Neural cell (in vitro differentiated cells): ENCODE results near the gene SORL1-AS1.

Experiments
- H2AFZ ChIP-seq: fragments of 200-600, 300-800 bp; sonication (generic), shearing (Covaris generic); 2 replicates; pipeline ENCODE4 v1.6.0; 2014; ENCODE audit warnings: low read depth, mild to moderate bottlenecking, antibody characterized with exemption, low read length, moderate library complexity
- H3F3A ChIP-seq: fragments of 200-600 bp; shearing (Covaris generic); 2 replicates; pipeline ENCODE4 v1.6.1; 2016; ENCODE audit warnings: mild to moderate bottlenecking, moderate library complexity, mixed read lengths, antibody characterized with exemption, low read length; ENCODE audit not compliant: insufficient read depth, poor library complexity, severe bottlenecking
- H3K27ac ChIP-seq: fragments of 200-600, 300-800 bp; sonication (generic), shearing (Covaris generic); 2 replicates; pipeline ENCODE4 v1.5.1; 2014; ENCODE audit warnings: mild to moderate bottlenecking, low read length, moderate library complexity
- H3K27me3 ChIP-seq: fragments of 300-800, 200-600 bp; sonication (generic), shearing (Covaris generic); 2 replicates; pipeline ENCODE4 v1.6.0; 2014; ENCODE audit warnings: mild to moderate bottlenecking, low read depth, low read length, moderate library complexity; ENCODE audit not compliant: insufficient read depth
- H3K36me3 ChIP-seq: fragments of 300-800, 200-600 bp; sonication (generic), shearing (Covaris generic); 2 replicates; pipeline ENCODE4 v1.5.1; 2014; ENCODE audit warnings: mild to moderate bottlenecking, antibody characterized with exemption, low read length, moderate library complexity; ENCODE audit not compliant: insufficient read depth
- H3K4me2 ChIP-seq: fragments of 300-800, 200-600 bp; sonication (generic), shearing (Covaris generic); 2 replicates; pipeline ENCODE4 v1.6.0; 2014; ENCODE audit warnings: mild to moderate bottlenecking, low read length
- H3K4me3 ChIP-seq: fragments of 300-800, 200-600 bp; sonication (generic), shearing (Covaris generic); 2 replicates; pipeline ENCODE4 v1.5.1; 2014; ENCODE audit warnings: mild to moderate bottlenecking, low read length, moderate library complexity
- H3K79me2 ChIP-seq: fragments of 200-600 bp; shearing (Covaris generic); replicated peaks from 2 replicates; pipeline ENCODE4 v1.6.0; 2014; ENCODE audit warnings: mild to moderate bottlenecking, low read length, moderate library complexity; ENCODE audit not compliant: insufficient read depth
- H3K9ac ChIP-seq: fragments of 300-800, 200-600 bp; sonication (generic), shearing (Covaris generic); 2 replicates; pipeline ENCODE4 v1.6.1; 2016; ENCODE audit warnings: mild to moderate bottlenecking, low read length, mixed read lengths
- H3K9me2 ChIP-seq: fragments of 200-600 bp; shearing (Covaris generic); 2 replicates; pipeline ENCODE4 v1.6.1; 2016; ENCODE audit warnings: mild to moderate bottlenecking, low read length, mixed read lengths; ENCODE audit not compliant: insufficient read depth
- H3K9me3 ChIP-seq: fragments of 200-600, 300-800 bp; sonication (generic), shearing (Covaris generic); 2 replicates; pipeline ENCODE4 v1.6.1; 2016; ENCODE audit warnings: mild to moderate bottlenecking, mixed run types, low read length, moderate library complexity, mixed read lengths
- H4K20me1 ChIP-seq: fragments of 200-600 bp; shearing (Covaris generic); 2 replicates; pipeline ENCODE4 v1.6.1; 2016; ENCODE audit warnings: mild to moderate bottlenecking, mixed run types; ENCODE audit not compliant: insufficient read depth
- EP300 ChIP-seq: fragments of 450-650 bp; conservative IDR thresholded peaks from 2 replicates; pipeline ENCODE4 v1.6.1; 2014; ENCODE audit warnings: antibody characterized with exemption, mild to moderate bottlenecking, moderate library complexity; ENCODE audit not compliant: poor library complexity, severe bottlenecking
- EZH2 ChIP-seq: fragments of 200-600, 300-800 bp; shearing (Covaris generic), sonication (generic); IDR thresholded peaks from 2 replicates; pipeline ENCODE4 v1.6.1; 2014; ENCODE audit warnings: antibody characterized with exemption, low read length, borderline replicate concordance, mild to moderate bottlenecking; ENCODE audit not compliant: insufficient read depth, poor library complexity, severe bottlenecking
- MXI1 ChIP-seq: fragments of 450-650 bp; conservative IDR thresholded peaks from 2 replicates; pipeline ENCODE4 v1.6.1; 2014; ENCODE audit warnings: antibody characterized with exemption, mild to moderate bottlenecking; ENCODE audit not compliant: poor library complexity, severe bottlenecking
- POLR2AphosphoS5 ChIP-seq: IDR thresholded peaks from 2 replicates; pipeline ENCODE4 v1.6.1; 2012
- RAD21 ChIP-seq: fragments of 450-650 bp; conservative IDR thresholded peaks from 2 replicates; pipeline ENCODE4 v1.6.1; 2014; ENCODE audit warnings: antibody characterized with exemption, mild to moderate bottlenecking, moderate library complexity
- SMC3 ChIP-seq: fragments of 450-650 bp; conservative IDR thresholded peaks from 2 replicates; pipeline ENCODE4 v1.6.1; 2014; ENCODE audit warnings: antibody characterized with exemption, mild to moderate bottlenecking, moderate library complexity; ENCODE audit not compliant: poor library complexity
- TAF1 ChIP-seq: IDR thresholded peaks from 2 replicates; pipeline ENCODE4 v1.6.1; 2012; ENCODE audit warnings: low read depth
- TF ChIP-seq, protein P1 (sequence below): fragments of 450-650 bp; IDR thresholded peaks from 2 replicates; pipeline ENCODE4 v1.5.1; 2014; ENCODE audit warnings: antibody characterized with exemption, mild to moderate bottlenecking, moderate library complexity; ENCODE audit not compliant: poor library complexity, severe bottlenecking
- TF ChIP-seq, protein P2 (sequence below): IDR thresholded peaks from 2 replicates; pipeline ENCODE4 v1.6.1; 2012; ENCODE audit warnings: borderline replicate concordance

SORL1-AS1 gene

DNA sequence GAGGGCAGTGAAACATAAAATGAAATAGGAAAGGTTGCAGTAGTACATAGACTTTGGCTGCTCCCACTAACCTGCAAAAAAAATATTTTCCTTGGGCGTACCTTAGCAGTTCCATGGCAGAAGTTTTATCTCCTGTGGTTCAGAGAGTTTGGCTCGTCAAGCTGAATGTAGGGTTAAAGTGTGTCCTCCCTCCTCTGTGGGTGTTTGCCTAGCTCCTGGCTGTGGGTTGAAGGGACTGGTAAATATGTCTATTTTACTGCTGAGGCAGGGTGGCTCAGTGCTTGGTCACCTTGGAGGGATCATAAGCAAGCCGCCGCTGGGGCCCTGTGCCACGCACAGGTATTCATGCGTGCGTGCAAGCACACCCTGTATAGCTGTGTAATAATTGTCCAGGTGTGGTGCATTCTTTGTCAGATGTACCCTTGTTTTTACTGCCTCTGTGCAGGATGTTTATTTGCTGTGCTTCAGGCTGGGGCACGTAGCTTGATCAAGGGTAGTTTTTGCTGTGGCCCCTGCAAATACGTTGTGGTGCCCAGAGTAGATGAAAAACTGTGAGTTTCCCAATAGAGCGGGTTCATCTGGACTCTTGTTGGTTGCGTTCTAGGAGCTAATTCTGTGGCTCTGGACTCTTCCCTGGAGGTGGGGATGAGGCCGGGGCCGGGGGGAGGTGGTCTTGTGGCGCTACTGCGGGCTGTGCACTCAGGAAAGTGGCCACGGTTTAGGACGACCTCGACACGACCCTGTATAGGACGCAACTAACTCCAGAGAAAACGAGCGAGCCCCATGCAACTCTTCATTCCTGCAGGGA, 1.4 kb downstream of the SORL1-AS1 start:
- H3K79me2 ChIP-seq, result no peaks in the 10 kb centered on the region
- no peaks in the 10 kb centered on the region for H3K36me3 ChIP-seq
- no peaks in the 10 kb centered on the region for H3K27me3 ChIP-seq
- H3K4me2 ChIP-seq, result peak overlapping the region; percentile 57
- no peaks in the 10 kb centered on the region for H3F3A ChIP-seq
- H3K9ac ChIP-seq, result peak overlapping the region; percentile 40
- no peak overlapping the region for H2AFZ ChIP-seq
- no peaks in the 10 kb centered on the region for H4K20me1 ChIP-seq
- no peak overlapping the region for H3K27ac ChIP-seq
- no peak for TF ChIP-seq MXI1
- no peaks in the 10 kb centered on the region for H3K9me3 ChIP-seq
- no peaks in the 10 kb centered on the region for H3K9me2 ChIP-seq
- H3K4me3 ChIP-seq, result peak overlapping the region; percentile 98

DNA sequence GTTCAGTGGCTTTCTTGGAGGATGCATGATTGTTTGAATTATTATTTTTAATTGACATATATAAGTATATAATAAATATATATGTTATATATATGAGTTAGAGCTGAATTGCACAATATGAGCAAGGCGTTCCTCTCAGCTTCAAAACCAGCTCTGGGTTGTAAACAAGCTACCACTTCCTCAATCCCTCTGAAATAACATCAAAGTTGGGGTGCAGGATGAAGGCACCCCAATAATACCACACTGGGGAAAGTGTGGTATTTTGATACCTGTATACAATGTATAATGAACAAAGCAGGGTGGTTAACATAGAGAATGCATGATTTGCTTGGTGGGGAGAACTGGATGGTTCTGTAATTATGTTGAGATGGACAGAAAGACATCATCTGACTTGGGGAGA, 2.4 kb downstream of the SORL1-AS1 start:
- no peaks in the 10 kb centered on the region for H3K79me2 ChIP-seq
- H3K27ac ChIP-seq, result no peak overlapping the region
- no peaks in the 10 kb centered on the region for H3K9me2 ChIP-seq
- H3K36me3 ChIP-seq, result no peaks in the 10 kb centered on the region
- no peak overlapping the region for H3K4me2 ChIP-seq
- TF ChIP-seq MXI1, result no peak
- TF ChIP-seq POLR2AphosphoS5, result no peak
- TF ChIP-seq, protein P1, sequence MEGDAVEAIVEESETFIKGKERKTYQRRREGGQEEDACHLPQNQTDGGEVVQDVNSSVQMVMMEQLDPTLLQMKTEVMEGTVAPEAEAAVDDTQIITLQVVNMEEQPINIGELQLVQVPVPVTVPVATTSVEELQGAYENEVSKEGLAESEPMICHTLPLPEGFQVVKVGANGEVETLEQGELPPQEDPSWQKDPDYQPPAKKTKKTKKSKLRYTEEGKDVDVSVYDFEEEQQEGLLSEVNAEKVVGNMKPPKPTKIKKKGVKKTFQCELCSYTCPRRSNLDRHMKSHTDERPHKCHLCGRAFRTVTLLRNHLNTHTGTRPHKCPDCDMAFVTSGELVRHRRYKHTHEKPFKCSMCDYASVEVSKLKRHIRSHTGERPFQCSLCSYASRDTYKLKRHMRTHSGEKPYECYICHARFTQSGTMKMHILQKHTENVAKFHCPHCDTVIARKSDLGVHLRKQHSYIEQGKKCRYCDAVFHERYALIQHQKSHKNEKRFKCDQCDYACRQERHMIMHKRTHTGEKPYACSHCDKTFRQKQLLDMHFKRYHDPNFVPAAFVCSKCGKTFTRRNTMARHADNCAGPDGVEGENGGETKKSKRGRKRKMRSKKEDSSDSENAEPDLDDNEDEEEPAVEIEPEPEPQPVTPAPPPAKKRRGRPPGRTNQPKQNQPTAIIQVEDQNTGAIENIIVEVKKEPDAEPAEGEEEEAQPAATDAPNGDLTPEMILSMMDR, result no peak
- TF ChIP-seq SMC3, result no peak
- TF ChIP-seq RAD21, result no peak
- no peak for TF ChIP-seq EP300
- TF ChIP-seq EZH2, result no peak
- no peak for TF ChIP-seq TAF1
- TF ChIP-seq, protein P2, sequence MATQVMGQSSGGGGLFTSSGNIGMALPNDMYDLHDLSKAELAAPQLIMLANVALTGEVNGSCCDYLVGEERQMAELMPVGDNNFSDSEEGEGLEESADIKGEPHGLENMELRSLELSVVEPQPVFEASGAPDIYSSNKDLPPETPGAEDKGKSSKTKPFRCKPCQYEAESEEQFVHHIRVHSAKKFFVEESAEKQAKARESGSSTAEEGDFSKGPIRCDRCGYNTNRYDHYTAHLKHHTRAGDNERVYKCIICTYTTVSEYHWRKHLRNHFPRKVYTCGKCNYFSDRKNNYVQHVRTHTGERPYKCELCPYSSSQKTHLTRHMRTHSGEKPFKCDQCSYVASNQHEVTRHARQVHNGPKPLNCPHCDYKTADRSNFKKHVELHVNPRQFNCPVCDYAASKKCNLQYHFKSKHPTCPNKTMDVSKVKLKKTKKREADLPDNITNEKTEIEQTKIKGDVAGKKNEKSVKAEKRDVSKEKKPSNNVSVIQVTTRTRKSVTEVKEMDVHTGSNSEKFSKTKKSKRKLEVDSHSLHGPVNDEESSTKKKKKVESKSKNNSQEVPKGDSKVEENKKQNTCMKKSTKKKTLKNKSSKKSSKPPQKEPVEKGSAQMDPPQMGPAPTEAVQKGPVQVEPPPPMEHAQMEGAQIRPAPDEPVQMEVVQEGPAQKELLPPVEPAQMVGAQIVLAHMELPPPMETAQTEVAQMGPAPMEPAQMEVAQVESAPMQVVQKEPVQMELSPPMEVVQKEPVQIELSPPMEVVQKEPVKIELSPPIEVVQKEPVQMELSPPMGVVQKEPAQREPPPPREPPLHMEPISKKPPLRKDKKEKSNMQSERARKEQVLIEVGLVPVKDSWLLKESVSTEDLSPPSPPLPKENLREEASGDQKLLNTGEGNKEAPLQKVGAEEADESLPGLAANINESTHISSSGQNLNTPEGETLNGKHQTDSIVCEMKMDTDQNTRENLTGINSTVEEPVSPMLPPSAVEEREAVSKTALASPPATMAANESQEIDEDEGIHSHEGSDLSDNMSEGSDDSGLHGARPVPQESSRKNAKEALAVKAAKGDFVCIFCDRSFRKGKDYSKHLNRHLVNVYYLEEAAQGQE, result no peak
- H3K27me3 ChIP-seq, result no peaks in the 10 kb centered on the region
- H3K9ac ChIP-seq, result no peak overlapping the region
- no peaks in the 10 kb centered on the region for H4K20me1 ChIP-seq
- no peaks in the 10 kb centered on the region for H3F3A ChIP-seq
- H2AFZ ChIP-seq, result no peak overlapping the region
- H3K9me3 ChIP-seq, result no peaks in the 10 kb centered on the region
- no peak overlapping the region for H3K4me3 ChIP-seq
